Pancreas (tissue), 10 donors: Measurements from ENCODE around the gene TBC1D5. TPM values are rescaled to one million over a fixed set of nuclear protein-coding genes. Genes with fewer than 3 reads are reported as not detected.

Experiments used
- ATAC-seq, 4 donors: fragments of 200-7000 bp; cut with Tn5 transposase; one replicate each; pipeline versions ENCODE4 v1.8.0 to v1.9.1; 2020; ENCODE audit warnings: mild to moderate bottlenecking in 4 of 4, moderate library complexity in 4 of 4
- DNase-seq, 6 donors: peaks; one replicate each; pipeline ENCODE4 v3.0.0-alpha.2; 2020
- FAIRE-seq: peaks from 2 replicates; lab custom pipeline; 2012; peaks lifted over from hg19 to GRCh38; lab: Jason Lieb, UNC
- H3K27ac ChIP-seq, 4 donors: fragments of 200-600 bp; sonication (generic); 1 replicate in 3 of 4; 2 replicates in 1 of 4; pipeline versions ENCODE4 v1.5.0 to v1.8.0; 2020
- H3K27me3 ChIP-seq, 4 donors: fragments of 200-600 bp; one replicate each; pipeline ENCODE4 v1.8.0; 2021
- H3K36me3 ChIP-seq, 3 donors: fragments of 200-600 bp; sonication (generic) in 1 of 3; one replicate each; pipeline versions ENCODE4 v1.5.0 to v1.8.0; 2020 to 2021
- H3K4me1 ChIP-seq, 3 donors: fragments of 200-600 bp; one replicate each; pipeline ENCODE4 v1.8.0; 2021
- H3K4me3 ChIP-seq, 4 donors: fragments of 200-600 bp; sonication (generic) in 2 of 4; one replicate each; pipeline versions ENCODE4 v1.5.0 to v1.8.0; 2020 to 2021
- H3K9me3 ChIP-seq, 4 donors: fragments of 200-600 bp; one replicate each; pipeline ENCODE4 v1.8.0; 2021
- CTCF ChIP-seq, 4 donors: fragments of 200-600 bp; sonication (generic) in 3 of 4; IDR thresholded peaks; one replicate each; pipeline versions ENCODE4 v1.5.0 to v1.8.0; 2021; ENCODE audit warnings: antibody characterized with exemption in 4 of 4
- WGBS, 2 donors: extraction: QIAGEN DNeasy Blood & Tissue Kit; methylation state at CpG; one replicate each; pipeline ENCODE4 v1.1.7; 2013; 5-methylcytosine and 5-hydroxymethylcytosine counted together
- intact Hi-C, 3 donors: fragments of 100-400 bp; cut with DNase I; formaldehyde crosslinking; loops; one replicate each; pipeline versions ENCODE4 v1.11.1 to v1.14.2; 2022
- polyA plus RNA-seq, 2 donors: library from polyadenylated mRNA; stranded (reverse); fragments of 200-250 nt; gene quantifications; one replicate each; pipeline ENCODE4 v1.2.3, GENCODE V29; 2013
- total RNA-seq, 6 donors: library from RNA; stranded (reverse); fragmentation: NEBNext Ultra II Directional in 4 of 6; extraction: Animal tissue kit (Norgen Biotek cat#: 25700) in 4 of 6; gene quantifications; one replicate each; pipeline versions ENCODE4 v1.2.1 to v1.2.4, GENCODE V29; 2021 to 2023
- donor health status: healthy with polysubstance abuse.
- donor health status: DM: no; HTN: no; CAD: no; lungs with moderate emphysema.
- donor health status: DM: no; HTN: no; CAD: no.
- donor health status: control.
- donor health status: control.
- donor health status: Bipolar disorder and iron deficiency.
- donor health status: DM: yes; HTN: yes; CAD: no.
- donor health status: DM: no; HTN: no; CAD: no.
- donor health status: DM: no; HTN: no; CAD: no.
- donor health status: DM: yes; HTN: yes; CAD: no.

The TBC1D5 gene
- total and polyA plus RNA-seq, 8 donors, result 6.5 to 39.2 (median 19.9) TPM

GRCh38 chr3:17585394-17586325, 156.8 kb downstream of the TBC1D5 start:
- intact Hi-C loops, result no loop called here
- H3K36me3 ChIP-seq, result no peaks in the 10 kb centered on the region
- WGBS, 2 donors, result 96 to 97% methylated on average over 2 of the region's 2 CpGs
- no peak for ATAC-seq
- no peaks in the 10 kb centered on the region for H3K9me3 ChIP-seq
- DNase-seq, result no peak
- no peak overlapping the region for H3K27ac ChIP-seq
- no peaks in the 10 kb centered on the region for H3K27me3 ChIP-seq
- no peaks in the 10 kb centered on the region for H3K4me1 ChIP-seq
- no peak for TF ChIP-seq CTCF (IDR thresholded peaks at IDR 0.05)
- no peak overlapping the region for H3K4me3 ChIP-seq
- no peak for FAIRE-seq

GRCh38 chr3:17584066-17584465, 158.4 kb downstream of the TBC1D5 start:
- DNase-seq, result no peak
- no peak for ATAC-seq
- Histone ChIP-seq H3K4me3 (no peak overlapping the region), H3K27me3 (no peaks in the 10 kb centered on the region), H3K27ac (no peak overlapping the region), H3K9me3 (no peaks in the 10 kb centered on the region), H3K4me1 (peaks cover 0 to 9% (median 6%) of the 10 kb centered on the region in 3 donors), H3K36me3 (no peaks in the 10 kb centered on the region)
- TF ChIP-seq CTCF (IDR thresholded peaks at IDR 0.05), result no peak
- WGBS, 2 donors, result 93 to 95% methylated on average over 8 of the region's 8 CpGs
- no peak for FAIRE-seq
- intact Hi-C loops, result no loop called here

GRCh38 chr3:17583530-17583929, 158.9 kb downstream of the TBC1D5 start:
- 96 to 98% methylated on average over 8 of the region's 8 CpGs for WGBS, 2 donors

GRCh38 chr3:17581421-17582080, 160.9 kb downstream of the TBC1D5 start:
- TF ChIP-seq CTCF (IDR thresholded peaks at IDR 0.05), result no peak
- H3K4me3 ChIP-seq, result no peak overlapping the region
- H3K36me3 ChIP-seq, result no peaks in the 10 kb centered on the region
- H3K27me3 ChIP-seq, result no peaks in the 10 kb centered on the region
- peaks cover 0 to 19% (median 11%) of the 10 kb centered on the region in 3 donors for H3K4me1 ChIP-seq
- FAIRE-seq (no peak), DNase-seq (no peak), ATAC-seq (no peak)
- intact Hi-C loops, result no loop called here
- no peaks in the 10 kb centered on the region for H3K9me3 ChIP-seq
- H3K27ac ChIP-seq, result no peak overlapping the region
- 89 to 96% methylated on average over 4 of the region's 4 CpGs for WGBS, 2 donors

More at GRCh38 chr3:17583530-17583929, 158.9 kb downstream of the TBC1D5 start:
- H3K4me3 ChIP-seq, result no peak overlapping the region
- intact Hi-C loops, result no loop called here
- H3K27me3 ChIP-seq, result no peaks in the 10 kb centered on the region
- H3K36me3 ChIP-seq, result no peaks in the 10 kb centered on the region
- DNase-seq (no peak), ATAC-seq (no peak), FAIRE-seq (no peak)
- H3K27ac ChIP-seq, result no peak overlapping the region
- no peak for TF ChIP-seq CTCF (IDR thresholded peaks at IDR 0.05)
- H3K4me1 ChIP-seq, result peaks cover 0 to 12% (median 6%) of the 10 kb centered on the region in 3 donors
- H3K9me3 ChIP-seq, result no peaks in the 10 kb centered on the region
